HFFc6 (cell line): ENCODE results near the gene TGM4. TPM values are rescaled to one million over a fixed set of nuclear protein-coding genes. Genes with fewer than 3 reads are reported as not detected.

Experiments
- DNase-seq: peaks from one replicate; pipeline ENCODE4 v3.0.0-alpha.2; 2018
- H3K27ac Mint-ChIP-seq: 2 replicates; pipeline ENCODE4 v1.8.0; 2020; ENCODE audit warnings: mild to moderate bottlenecking, mixed read lengths
- H3K27me3 Mint-ChIP-seq: 2 replicates; pipeline ENCODE4 v1.8.0; 2021; ENCODE audit warnings: mild to moderate bottlenecking, moderate library complexity, mixed read lengths; ENCODE audit not compliant: insufficient read depth
- H3K36me3 Mint-ChIP-seq: 2 replicates; pipeline ENCODE4 v1.8.0; 2021; ENCODE audit warnings: low read depth, mixed read lengths
- H3K4me1 Mint-ChIP-seq: 2 replicates; pipeline ENCODE4 v1.8.0; 2020; ENCODE audit warnings: low read depth, mixed read lengths
- H3K4me3 Mint-ChIP-seq: 2 replicates; pipeline ENCODE4 v1.8.0; 2020; ENCODE audit warnings: mild to moderate bottlenecking, moderate library complexity, mixed read lengths
- H3K9me3 Mint-ChIP-seq: 2 replicates; pipeline ENCODE4 v1.8.0; 2020; ENCODE audit warnings: mild to moderate bottlenecking, mixed read lengths
- CTCF ChIP-seq: fragments of 200-600 bp; sonication (generic); IDR thresholded peaks from 2 replicates; pipeline ENCODE4 v1.5.0; 2021; ENCODE audit warnings: antibody characterized with exemption, mild to moderate bottlenecking
- total RNA-seq, 6 experiments: library from RNA; stranded (reverse); fragmentation: NEBNext Ultra II Directional; extraction: Animal tissue kit (Norgen Biotek cat#: 25700); gene quantifications; 2 replicates in 1 of 6; 3 replicates in 5 of 6; pipeline ENCODE4 v1.2.3, GENCODE V29; 2021

TGM4 gene
- total RNA-seq, 6 experiments from 2014 or later, result not detected

GRCh38 chr3:44950275-44950734 is 75.9 kb downstream of the TGM4 start:
- peaks cover 17% of the 10 kb centered on the region for H3K4me1 Mint-ChIP-seq
- DNase-seq, result no peak
- H3K27ac Mint-ChIP-seq, result no peak overlapping the region
- no peak for TF ChIP-seq CTCF
- H3K36me3 Mint-ChIP-seq, result no peaks in the 10 kb centered on the region
- no peaks in the 10 kb centered on the region; the same call in none of the 2 replicates for H3K27me3 Mint-ChIP-seq
- no peaks in the 10 kb centered on the region for H3K9me3 Mint-ChIP-seq
- no peak overlapping the region for H3K4me3 Mint-ChIP-seq

- no peaks in the 10 kb centered on the region; the same call in 1 of the 2 replicates for H3K27me3 Mint-ChIP-seq
- peaks cover 7% of the 10 kb centered on the region; the same call in 1 of the 2 replicates for H3K36me3 Mint-ChIP-seq
- H3K4me3 Mint-ChIP-seq, result no peak overlapping the region
- DNase-seq, result no peak
- TF ChIP-seq CTCF, result no peak
- H3K9me3 Mint-ChIP-seq, result no peaks in the 10 kb centered on the region
- peaks cover 25% of the 10 kb centered on the region for H3K4me1 Mint-ChIP-seq
- H3K27ac Mint-ChIP-seq, result no peak overlapping the region
Measured at GRCh38 chr3:44952689-44953088, 78.3 kb downstream of the TGM4 start.

- H3K9me3 Mint-ChIP-seq, result no peaks in the 10 kb centered on the region
- no peak for TF ChIP-seq CTCF
Measured at GRCh38 chr3:44954304-44954703, 79.9 kb downstream of the TGM4 start.

GRCh38 chr3:44954962-44955361 is 80.6 kb downstream of the TGM4 start:
- H3K27ac Mint-ChIP-seq, result no peak overlapping the region
- no peak for DNase-seq
- peaks cover 15% of the 10 kb centered on the region for H3K4me1 Mint-ChIP-seq
- no peaks in the 10 kb centered on the region for H3K9me3 Mint-ChIP-seq
- TF ChIP-seq CTCF, result no peak
- no peaks in the 10 kb centered on the region for H3K27me3 Mint-ChIP-seq
- H3K4me3 Mint-ChIP-seq, result no peak overlapping the region
- peaks cover 12% of the 10 kb centered on the region; the same call in 1 of the 2 replicates for H3K36me3 Mint-ChIP-seq

More at GRCh38 chr3:44954304-44954703, 79.9 kb downstream of the TGM4 start:
- peaks cover 12% of the 10 kb centered on the region; the same call in 1 of the 2 replicates for H3K36me3 Mint-ChIP-seq
- H3K4me3 Mint-ChIP-seq, result no peak overlapping the region
- no peak overlapping the region for H3K27ac Mint-ChIP-seq
- H3K4me1 Mint-ChIP-seq, result peaks cover 15% of the 10 kb centered on the region
- H3K27me3 Mint-ChIP-seq, result no peaks in the 10 kb centered on the region
- DNase-seq, result no peak

- DNase-seq, result no peak
- TF ChIP-seq CTCF, result no peak
- Mint-ChIP-seq H3K27ac (no peak overlapping the region), H3K9me3 (no peaks in the 10 kb centered on the region), H3K27me3 (no peaks in the 10 kb centered on the region), H3K36me3 (peaks cover 12% of the 10 kb centered on the region; the same call in 1 of the 2 replicates), H3K4me3 (no peak overlapping the region), H3K4me1 (peaks cover 15% of the 10 kb centered on the region)
Measured at GRCh38 chr3:44955917-44956316, 81.5 kb downstream of the TGM4 start.

- Mint-ChIP-seq H3K27ac (no peak overlapping the region), H3K4me1 (peaks cover 26% of the 10 kb centered on the region), H3K9me3 (no peaks in the 10 kb centered on the region), H3K27me3 (no peaks in the 10 kb centered on the region), H3K4me3 (no peak overlapping the region), H3K36me3 (peaks cover 12% of the 10 kb centered on the region; the same call in 1 of the 2 replicates)
- TF ChIP-seq CTCF, result no peak
- DNase-seq, result no peak
Measured at GRCh38 chr3:44957986-44958385, 83.6 kb downstream of the TGM4 start.
